GM21786 (cell line): ENCODE results near the gene CHRNB1.

Source experiments
- ATAC-seq: cut with Tn5 transposase; IDR thresholded peaks from one replicate; pipeline ENCODE4 v1.9.1; 2021; ENCODE audit not compliant: unreplicated experiment

The CHRNB1 gene

DNA sequence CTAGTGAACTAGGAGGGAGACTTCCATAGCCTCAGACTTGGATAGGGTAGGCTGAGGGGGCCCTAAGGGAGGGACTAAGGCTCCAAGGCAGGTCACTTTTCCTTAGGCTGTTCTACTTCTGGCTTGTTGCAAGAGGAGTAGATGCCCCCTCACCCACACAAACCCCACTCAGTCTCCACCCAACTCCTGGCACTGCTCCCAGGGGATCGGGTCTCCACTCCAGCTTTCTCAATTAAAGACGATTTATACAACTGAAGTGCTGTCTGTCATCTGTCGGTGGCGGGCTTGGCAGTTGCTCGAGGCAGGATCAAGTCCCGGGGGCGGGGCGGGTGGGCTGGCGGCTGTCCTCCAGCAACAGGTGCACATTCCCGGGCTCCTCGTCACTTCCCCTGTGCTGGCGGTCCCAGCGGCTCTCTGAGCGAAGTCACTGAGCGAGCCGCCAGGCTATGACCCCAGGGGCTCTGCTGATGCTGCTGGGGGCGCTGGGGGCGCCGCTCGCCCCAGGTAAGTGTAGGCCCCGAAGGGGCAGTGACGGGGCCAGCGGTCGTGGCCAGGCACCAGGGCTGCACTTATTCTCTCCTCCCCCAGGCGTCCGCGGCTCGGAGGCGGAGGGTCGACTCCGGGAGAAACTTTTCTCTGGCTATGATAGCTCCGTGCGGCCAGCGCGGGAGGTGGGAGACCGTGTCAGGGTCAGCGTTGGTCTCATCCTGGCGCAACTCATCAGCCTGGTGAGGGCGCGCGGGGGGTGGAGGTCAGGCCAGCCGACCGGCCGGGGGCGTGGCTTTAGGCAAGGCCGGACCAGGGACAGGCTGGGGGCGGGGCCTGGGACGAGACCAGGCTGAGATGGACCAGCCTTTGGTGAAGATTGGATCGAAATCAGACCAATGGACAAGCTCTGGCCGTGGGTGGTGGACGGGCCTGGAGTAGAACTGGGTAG is at the start of gene CHRNB1:
Gene CHRNB1, plus strand, starts transcription at position 380 of the 937 bp plus-strand sequence. Its CDS starts 67 bp downstream, at position 447.
- ATAC-seq = no peak

DNA sequence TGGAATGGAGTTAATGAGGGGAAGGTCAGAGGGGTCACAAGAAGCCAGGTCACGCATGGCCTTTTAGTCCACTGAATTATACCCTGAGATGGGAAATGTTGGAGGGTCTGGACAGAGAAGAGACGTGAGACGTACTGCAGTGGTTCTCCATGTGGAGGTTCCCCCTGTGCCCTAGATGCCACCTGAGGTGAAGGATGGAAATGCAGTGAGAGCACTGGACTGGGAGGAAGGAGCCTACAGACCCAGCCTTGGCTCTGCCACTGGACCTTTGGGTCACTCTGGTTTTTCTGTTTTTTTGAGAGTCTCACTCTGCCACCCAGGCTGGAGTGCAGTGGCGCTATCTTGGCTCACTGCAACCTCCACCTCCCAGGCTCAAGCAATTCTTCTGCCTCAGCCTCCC is 48.7 kb upstream of the CHRNB1 start:
- no peak for ATAC-seq

GRCh38 chr17:7398612-7399011 is 46.2 kb upstream of the CHRNB1 start:
- ATAC-seq = no peak

- no peak for ATAC-seq
Measured at GRCh38 chr17:7403043-7403726, 41.7 kb upstream of the CHRNB1 start.

DNA sequence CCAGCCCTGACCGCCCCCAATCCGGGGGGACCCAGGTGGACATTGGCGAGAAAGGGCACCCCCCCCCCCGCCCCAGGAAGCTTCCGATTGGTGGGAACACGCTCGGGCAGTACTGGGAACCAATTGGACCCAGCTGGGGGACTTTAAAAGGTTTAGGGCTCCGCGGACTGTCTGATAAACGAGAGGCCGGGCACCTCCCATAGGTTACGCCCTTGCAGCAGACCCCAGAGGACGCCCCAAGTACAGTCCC is 41.2 kb upstream of the CHRNB1 start:
- ATAC-seq = no peak

DNA sequence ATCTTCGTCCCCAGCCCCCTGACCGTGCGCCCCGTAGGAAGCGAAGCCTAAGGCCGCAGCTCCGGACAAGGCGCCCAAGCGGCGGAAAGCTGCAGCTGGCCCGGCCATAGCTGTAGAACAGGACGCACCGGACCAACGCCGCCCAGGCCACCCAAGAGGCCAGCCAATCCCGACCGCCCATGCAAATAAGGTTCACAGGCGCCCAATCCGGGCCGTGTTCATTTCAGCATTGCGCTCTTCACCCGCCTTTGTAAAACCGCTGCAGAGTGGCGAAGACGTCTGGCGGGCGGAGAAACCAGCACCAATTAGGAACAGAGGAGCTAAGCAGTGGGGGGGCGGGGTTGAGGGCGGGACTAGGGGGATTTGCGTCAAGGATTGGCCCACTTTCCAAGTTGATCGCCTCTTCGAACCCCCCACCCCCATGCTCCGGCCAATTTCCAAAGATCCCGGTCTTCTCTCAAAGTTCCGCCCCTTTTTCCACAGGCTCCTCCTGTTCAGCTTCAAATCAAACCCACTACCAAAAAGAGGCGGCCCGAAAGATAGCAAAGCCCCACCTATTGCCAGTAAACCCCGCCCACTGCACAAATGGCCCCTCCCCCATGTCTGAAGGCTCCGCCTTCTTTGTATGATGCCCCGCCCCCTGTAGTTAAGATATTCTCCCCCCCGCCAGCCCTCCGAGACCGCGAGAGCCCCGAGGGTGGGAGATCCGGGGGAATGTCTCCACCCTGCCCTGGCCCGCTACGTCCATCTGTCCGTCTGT is 40.7 kb upstream of the CHRNB1 start, which contains the start of gene TMEM256:
Gene TMEM256, minus strand, starts transcription at position 121 of the 760 bp plus-strand sequence. Its CDS starts 13 bp downstream, at position 108.
- peak; percentile 94 for ATAC-seq

DNA sequence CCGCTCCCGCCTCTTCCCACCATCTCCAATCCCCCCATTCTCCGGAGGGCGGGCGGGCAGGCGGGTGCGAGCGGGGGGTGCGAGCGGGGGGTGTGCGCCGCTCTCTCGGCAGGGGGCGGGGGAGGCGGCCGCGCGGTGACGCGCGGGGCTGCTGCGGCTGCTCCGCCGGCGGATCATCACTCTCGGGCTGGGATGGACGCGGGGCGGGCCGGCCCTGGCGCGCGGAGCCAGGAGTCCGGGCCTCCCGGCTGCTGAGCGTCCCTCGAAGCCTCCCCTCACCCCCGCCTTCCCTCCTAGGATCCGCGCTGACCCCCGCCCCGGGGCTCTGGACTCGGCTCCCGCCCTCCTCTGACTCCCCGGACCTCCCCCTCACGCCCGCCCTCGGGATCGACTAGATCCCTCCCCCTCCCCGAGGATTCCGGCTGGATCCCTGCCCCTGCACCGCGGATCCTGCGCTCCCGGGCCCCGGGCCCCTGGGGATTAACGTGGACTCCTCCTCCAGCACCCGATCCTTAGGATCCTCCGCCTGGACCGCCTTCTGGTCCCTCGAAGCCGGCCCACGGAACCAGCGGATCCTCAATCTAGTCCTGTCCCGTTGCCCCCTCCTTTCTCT is 40.0 kb upstream of the CHRNB1 start:
- ATAC-seq = no peak

- no peak for ATAC-seq
Measured at GRCh38 chr17:7405350-7406234, 39.3 kb upstream of the CHRNB1 start.

- ATAC-seq = no peak
Measured at GRCh38 chr17:7406235-7406825, 38.5 kb upstream of the CHRNB1 start.

- ATAC-seq = no peak
Measured at GRCh38 chr17:7407082-7407481, 37.8 kb upstream of the CHRNB1 start.

- no peak for ATAC-seq
Measured at GRCh38 chr17:7407485-7408251, 37.2 kb upstream of the CHRNB1 start, which contains the start of gene NLGN2. Gene NLGN2, plus strand, starts transcription at chr17:7407845. Its CDS starts 411 bp downstream, at chr17:7408256.

DNA sequence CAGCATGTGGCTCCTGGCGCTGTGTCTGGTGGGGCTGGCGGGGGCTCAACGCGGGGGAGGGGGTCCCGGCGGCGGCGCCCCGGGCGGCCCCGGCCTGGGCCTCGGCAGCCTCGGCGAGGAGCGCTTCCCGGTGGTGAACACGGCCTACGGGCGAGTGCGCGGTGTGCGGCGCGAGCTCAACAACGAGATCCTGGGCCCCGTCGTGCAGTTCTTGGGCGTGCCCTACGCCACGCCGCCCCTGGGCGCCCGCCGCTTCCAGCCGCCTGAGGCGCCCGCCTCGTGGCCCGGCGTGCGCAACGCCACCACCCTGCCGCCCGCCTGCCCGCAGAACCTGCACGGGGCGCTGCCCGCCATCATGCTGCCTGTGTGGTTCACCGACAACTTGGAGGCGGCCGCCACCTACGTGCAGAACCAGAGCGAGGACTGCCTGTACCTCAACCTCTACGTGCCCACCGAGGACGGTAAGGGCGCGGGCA is 36.6 kb upstream of the CHRNB1 start:
- ATAC-seq = no peak

GRCh38 chr17:7408863-7409262 is 36.0 kb upstream of the CHRNB1 start:
- ATAC-seq = no peak

DNA sequence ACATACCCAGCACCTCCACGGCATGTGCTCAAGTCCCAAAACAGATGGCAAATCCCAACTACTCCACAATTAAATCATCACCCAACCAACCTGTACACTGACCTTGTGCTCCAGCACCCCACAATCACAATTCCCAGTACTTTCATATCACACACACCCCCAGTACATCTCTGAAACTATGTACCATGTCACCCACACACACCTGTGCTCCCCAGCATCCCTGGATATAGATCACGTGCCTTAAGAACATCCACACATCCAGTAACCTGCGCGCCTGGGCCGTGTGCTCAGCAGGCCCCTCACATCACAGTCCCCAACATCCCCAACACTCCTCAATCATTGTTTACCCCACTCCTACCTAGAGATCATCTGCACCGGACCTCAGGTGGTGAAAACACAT is 35.1 kb upstream of the CHRNB1 start:
- no peak for ATAC-seq

DNA sequence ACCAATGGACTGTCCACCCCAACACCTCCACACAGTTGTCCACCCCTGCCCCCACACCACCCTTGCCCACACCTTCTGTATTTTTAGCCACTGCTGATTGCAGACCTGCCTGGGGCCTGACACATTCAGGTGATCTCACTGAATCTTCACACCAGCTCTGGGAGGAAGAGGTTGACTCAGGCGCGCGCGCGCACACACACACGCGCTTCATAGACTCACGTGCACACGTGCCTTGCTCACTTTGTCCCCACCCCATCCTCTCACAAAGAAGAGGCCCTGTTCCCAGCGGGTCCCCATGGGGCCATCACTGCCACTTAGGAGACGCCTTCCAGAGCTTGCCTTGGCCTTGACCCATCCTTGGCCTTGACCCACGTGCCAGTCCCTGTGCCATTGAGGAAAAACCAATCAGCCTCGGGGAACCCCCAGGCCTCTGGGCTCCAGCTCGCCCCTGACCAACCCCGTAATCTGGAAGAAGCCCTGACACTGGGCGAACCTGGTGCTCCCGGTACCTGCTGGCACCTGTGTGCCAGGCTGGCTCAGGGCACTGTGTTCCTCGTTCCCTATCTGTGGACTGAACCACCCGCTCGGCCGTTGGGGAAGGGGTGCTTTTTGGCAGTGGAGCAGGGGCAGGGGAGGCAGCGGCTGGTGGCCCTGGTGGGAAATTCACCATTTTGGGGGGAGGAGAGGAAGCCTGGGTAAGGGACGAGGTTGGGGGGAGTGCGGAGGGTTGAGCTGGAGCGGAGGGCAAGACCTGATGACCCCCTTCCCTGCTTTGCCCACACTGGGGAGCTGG is 34.0 kb upstream of the CHRNB1 start:
- ATAC-seq = no peak

GRCh38 chr17:7411427-7411750 is 33.5 kb upstream of the CHRNB1 start:
- ATAC-seq = no peak

DNA sequence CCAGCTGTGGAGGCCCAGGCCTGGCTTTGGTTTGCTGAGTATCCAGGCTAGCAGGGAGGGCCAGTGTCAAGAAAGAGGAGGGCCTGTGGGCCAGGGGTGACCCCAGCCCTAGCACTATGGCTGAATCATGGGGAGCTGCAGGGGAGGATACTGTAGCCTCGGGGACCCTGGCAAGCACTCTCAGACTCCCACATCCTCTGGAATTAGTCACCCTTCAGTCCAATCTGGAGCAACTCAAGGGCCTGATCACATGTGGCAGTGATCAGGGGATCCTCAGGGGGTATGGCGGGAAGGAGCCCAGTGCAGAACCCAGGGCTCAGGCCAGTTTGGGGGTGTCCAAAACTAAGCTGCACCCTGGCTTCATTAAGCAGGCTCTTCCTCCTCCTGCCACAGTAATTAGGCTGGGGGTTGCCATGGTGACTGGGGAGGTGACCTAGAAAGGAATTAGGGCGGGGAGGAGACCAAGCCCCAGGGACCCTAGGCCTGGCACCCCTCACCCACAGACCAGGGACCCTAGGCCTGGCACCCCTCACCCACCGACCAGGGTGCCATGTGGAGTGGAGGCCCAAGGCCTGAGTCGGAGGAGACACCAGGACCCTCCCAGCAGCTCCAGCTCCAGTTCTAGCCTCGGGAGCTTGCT is 31.4 kb upstream of the CHRNB1 start:
- no peak for ATAC-seq

DNA sequence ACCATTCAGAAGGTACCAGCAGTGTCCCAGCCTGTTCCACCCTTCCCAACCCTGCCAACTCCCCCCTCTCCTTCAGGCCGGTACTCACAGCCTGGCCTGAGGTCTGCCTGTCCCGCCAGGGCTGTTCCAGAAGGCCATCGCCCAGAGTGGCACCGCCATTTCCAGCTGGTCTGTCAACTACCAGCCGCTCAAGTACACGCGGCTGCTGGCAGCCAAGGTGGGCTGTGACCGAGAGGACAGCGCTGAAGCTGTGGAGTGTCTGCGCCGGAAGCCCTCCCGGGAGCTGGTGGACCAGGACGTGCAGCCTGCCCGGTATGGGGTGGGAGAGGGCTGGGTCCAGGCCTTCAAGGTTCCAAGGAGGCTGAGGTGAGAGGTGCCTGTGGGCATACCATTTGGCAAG is 30.0 kb upstream of the CHRNB1 start:
- ATAC-seq = no peak
